AG09319 (cell line): ENCODE measurements around the gene CACUL1.
"Not testable (repeated sequence)": the region's sequence is repeated elsewhere in the genome, so short reads cannot be mapped to it uniquely, and the experiment has no call there.

Experiments used
- DNase-seq: peaks from one replicate; pipeline ENCODE4 v3.0.0-alpha.2; 2010; ENCODE audit warnings: low read depth; ENCODE audit errors: extremely low read depth
- CTCF ChIP-seq: IDR thresholded peaks from 2 replicates; pipeline ENCODE4 v1.5.1; 2011; ENCODE audit warnings: low read depth, mild to moderate bottlenecking, inconsistent platforms, low read length, moderate library complexity

CACUL1 gene

GRCh38 chr10:118793545-118793944 lies 38.8 kb upstream of the CACUL1 start:
- no peak for DNase-seq
- TF ChIP-seq CTCF, result no peak

GRCh38 chr10:118792526-118792925 lies 37.8 kb upstream of the CACUL1 start:
- no peak for TF ChIP-seq CTCF
- peak; percentile 1 for DNase-seq

- no peak for TF ChIP-seq CTCF
- DNase-seq, result no peak
Observed at GRCh38 chr10:118790058-118790457, 35.3 kb upstream of the CACUL1 start.

- no peak for TF ChIP-seq CTCF
- no peak for DNase-seq
Observed at GRCh38 chr10:118785551-118785950, 30.8 kb upstream of the CACUL1 start.

- no peak for TF ChIP-seq CTCF
- DNase-seq, result no peak
Observed at GRCh38 chr10:118783776-118784545, 29.2 kb upstream of the CACUL1 start.

- not testable (repeated sequence) for DNase-seq
Observed at GRCh38 chr10:118782916-118783465, 28.2 kb upstream of the CACUL1 start.

- DNase-seq, result no peak
- no peak for TF ChIP-seq CTCF
Observed at GRCh38 chr10:118781541-118781940, 26.8 kb upstream of the CACUL1 start.

- DNase-seq, result no peak
- no peak for TF ChIP-seq CTCF
Observed at GRCh38 chr10:118778727-118779126, 24.0 kb upstream of the CACUL1 start.
